Dendritic cell treated with granulocyte-macrophage colony-stimulating factor and Interleukin-4, amounts not matched to agents 40 ng/mL and 50 ng/mL, for 4 days (primary cell): ENCODE data around the gene CD80.

Experiments
- H3K27ac Mint-ChIP-seq: one replicate; pipeline ENCODE4 v1.8.0; 2022; ENCODE audit warnings: mild to moderate bottlenecking, mixed read lengths
- H3K27me3 Mint-ChIP-seq: one replicate; pipeline ENCODE4 v1.8.0; 2022; ENCODE audit warnings: mild to moderate bottlenecking, mixed read lengths
- H3K36me3 Mint-ChIP-seq: one replicate; pipeline ENCODE4 v1.8.0; 2022; ENCODE audit warnings: low read depth, mixed read lengths
- H3K4me1 Mint-ChIP-seq: one replicate; pipeline ENCODE4 v1.8.0; 2022; ENCODE audit warnings: low read depth, mixed read lengths
- H3K4me3 Mint-ChIP-seq: one replicate; pipeline ENCODE4 v1.8.0; 2022; ENCODE audit warnings: mild to moderate bottlenecking, moderate library complexity, mixed read lengths
- H3K9me3 Mint-ChIP-seq: one replicate; pipeline ENCODE4 v1.8.0; 2022; ENCODE audit warnings: mixed read lengths
- intact Hi-C: fragments of 100-400 bp; cut with micrococcal nuclease; formaldehyde crosslinking; loops from one replicate; pipeline ENCODE4 v1.15.0; 2022

The CD80 gene

GRCh38 chr3:119592861-119593260 lies 33.4 kb upstream of the CD80 start:
- intact Hi-C loops: no loop called here
- Mint-ChIP-seq H3K9me3 (no peaks in the 10 kb centered on the region), H3K27me3 (peaks cover 2% of the 10 kb centered on the region), H3K4me3 (no peak overlapping the region), H3K27ac (no peak overlapping the region), H3K36me3 (peaks cover 6% of the 10 kb centered on the region), H3K4me1 (peaks cover 58% of the 10 kb centered on the region)

- no peak overlapping the region for H3K27ac Mint-ChIP-seq
- H3K27me3 Mint-ChIP-seq: peaks cover 2% of the 10 kb centered on the region
- H3K4me1 Mint-ChIP-seq: peaks cover 58% of the 10 kb centered on the region
These were observed 31.3 kb upstream of the CD80 start for GRCh38 chr3:119590706-119591105.

GRCh38 chr3:119589102-119589773 lies 29.8 kb upstream of the CD80 start:
- Mint-ChIP-seq H3K36me3 (peaks cover 6% of the 10 kb centered on the region), H3K4me3 (peak overlapping the region; percentile 49), H3K27ac (peak overlapping the region; percentile 90), H3K9me3 (no peaks in the 10 kb centered on the region), H3K4me1 (peaks cover 63% of the 10 kb centered on the region), H3K27me3 (peaks cover 2% of the 10 kb centered on the region)
- intact Hi-C loops: loop anchor here (2.0 to 5.0 kb wide), 3 partner anchors 40 to 88 kb away; partner anchors contain the start of gene COX17

More at GRCh38 chr3:119590706-119591105, 31.3 kb upstream of the CD80 start:
- Mint-ChIP-seq H3K9me3 (no peaks in the 10 kb centered on the region), H3K36me3 (peaks cover 6% of the 10 kb centered on the region), H3K4me3 (no peak overlapping the region)
- intact Hi-C loops: no loop called here

- peaks cover 6% of the 10 kb centered on the region for H3K36me3 Mint-ChIP-seq
- H3K4me3 Mint-ChIP-seq: peak overlapping the region; percentile 33
- no peaks in the 10 kb centered on the region for H3K9me3 Mint-ChIP-seq
- peak overlapping the region; percentile 90 for H3K27ac Mint-ChIP-seq
- peaks cover 2% of the 10 kb centered on the region for H3K27me3 Mint-ChIP-seq
- H3K4me1 Mint-ChIP-seq: peaks cover 59% of the 10 kb centered on the region
- intact Hi-C loops: loop anchor here (2.0 to 5.0 kb wide), 3 partner anchors 41 to 89 kb away; partner anchors contain the start of gene COX17
These were observed 28.7 kb upstream of the CD80 start for GRCh38 chr3:119588112-119588511.

GRCh38 chr3:119586733-119587172 lies 27.3 kb upstream of the CD80 start:
- Mint-ChIP-seq H3K4me1 (peaks cover 69% of the 10 kb centered on the region), H3K9me3 (no peaks in the 10 kb centered on the region), H3K27me3 (peaks cover 1% of the 10 kb centered on the region), H3K4me3 (peak overlapping the region; percentile 23), H3K27ac (peak overlapping the region; percentile 90), H3K36me3 (peaks cover 16% of the 10 kb centered on the region)
- intact Hi-C loops: loop anchor here (2.0 to 5.0 kb wide), 2 partner anchors 16 to 91 kb away; partner anchors contain the start of gene COX17

- Mint-ChIP-seq H3K9me3 (no peaks in the 10 kb centered on the region), H3K4me1 (peaks cover 75% of the 10 kb centered on the region), H3K27ac (peak overlapping the region; percentile 90), H3K4me3 (no peak overlapping the region), H3K36me3 (peaks cover 16% of the 10 kb centered on the region), H3K27me3 (no peaks in the 10 kb centered on the region)
- intact Hi-C loops: loop anchor here (2.0 to 5.0 kb wide), 2 partner anchors 15 to 91 kb away; partner anchors contain the start of gene COX17
These were observed 26.6 kb upstream of the CD80 start for GRCh38 chr3:119585856-119586570.

- intact Hi-C loops: loop anchor here (5.0 kb wide), 1 partner anchor 92 kb away; the partner anchor contains the start of gene COX17
- Mint-ChIP-seq H3K27ac (peak overlapping the region; percentile 90), H3K4me3 (peak overlapping the region; percentile 30), H3K36me3 (peaks cover 13% of the 10 kb centered on the region), H3K9me3 (no peaks in the 10 kb centered on the region), H3K4me1 (peaks cover 77% of the 10 kb centered on the region), H3K27me3 (no peaks in the 10 kb centered on the region)
These were observed 25.8 kb upstream of the CD80 start for GRCh38 chr3:119585208-119585607.

GRCh38 chr3:119582178-119582577 lies 22.8 kb upstream of the CD80 start:
- peaks cover 70% of the 10 kb centered on the region for H3K4me1 Mint-ChIP-seq
- H3K4me3 Mint-ChIP-seq: no peak overlapping the region
- peaks cover 10% of the 10 kb centered on the region for H3K36me3 Mint-ChIP-seq
- peak overlapping the region; percentile 99 for H3K27ac Mint-ChIP-seq
- intact Hi-C loops: no loop called here
- no peaks in the 10 kb centered on the region for H3K9me3 Mint-ChIP-seq
- H3K27me3 Mint-ChIP-seq: no peaks in the 10 kb centered on the region

GRCh38 chr3:119580067-119580760 lies 20.8 kb upstream of the CD80 start:
- H3K9me3 Mint-ChIP-seq: no peaks in the 10 kb centered on the region
- intact Hi-C loops: no loop called here
- H3K27me3 Mint-ChIP-seq: no peaks in the 10 kb centered on the region
- H3K27ac Mint-ChIP-seq: peak overlapping the region; percentile 99
- H3K36me3 Mint-ChIP-seq: peaks cover 10% of the 10 kb centered on the region
- peaks cover 52% of the 10 kb centered on the region for H3K4me1 Mint-ChIP-seq
- H3K4me3 Mint-ChIP-seq: peak overlapping the region; percentile 82

- intact Hi-C loops: loop anchor here (1.0 kb wide), 1 partner anchor 9 kb away; no protein-coding TSS in a partner anchor
- Mint-ChIP-seq H3K36me3 (peaks cover 10% of the 10 kb centered on the region), H3K27ac (peak within 1 kb of the TSS; percentile 99), H3K4me3 (peak within 1 kb of the TSS; percentile 82), H3K27me3 (no peaks in the 10 kb centered on the region), H3K9me3 (no peaks in the 10 kb centered on the region), H3K4me1 (peaks cover 45% of the 10 kb centered on the region)
These were observed 20.1 kb upstream of the CD80 start, which contains the start of gene ADPRH for GRCh38 chr3:119579366-119580066. ADPRH (plus strand) TSS chr3:119579492; CDS start chr3:119582170, 2,678 bp downstream.

GRCh38 chr3:119575507-119575906 lies 16.1 kb upstream of the CD80 start:
- H3K36me3 Mint-ChIP-seq: no peaks in the 10 kb centered on the region
- no peaks in the 10 kb centered on the region for H3K9me3 Mint-ChIP-seq
- intact Hi-C loops: no loop called here
- no peaks in the 10 kb centered on the region for H3K27me3 Mint-ChIP-seq
- no peak overlapping the region for H3K4me3 Mint-ChIP-seq
- H3K4me1 Mint-ChIP-seq: peaks cover 40% of the 10 kb centered on the region
- H3K27ac Mint-ChIP-seq: no peak overlapping the region

- peaks cover 38% of the 10 kb centered on the region for H3K4me1 Mint-ChIP-seq
- peak overlapping the region; percentile 91 for H3K27ac Mint-ChIP-seq
- no peak overlapping the region for H3K4me3 Mint-ChIP-seq
- no peaks in the 10 kb centered on the region for H3K9me3 Mint-ChIP-seq
- intact Hi-C loops: loop anchor here (2.0 kb wide), 1 partner anchor 15 kb away; no protein-coding TSS in a partner anchor
- no peaks in the 10 kb centered on the region for H3K27me3 Mint-ChIP-seq
- no peaks in the 10 kb centered on the region for H3K36me3 Mint-ChIP-seq
These were observed 12.3 kb upstream of the CD80 start for GRCh38 chr3:119571688-119572087.

GRCh38 chr3:119571230-119571629 lies 11.8 kb upstream of the CD80 start:
- Mint-ChIP-seq H3K27me3 (no peaks in the 10 kb centered on the region), H3K9me3 (no peaks in the 10 kb centered on the region), H3K4me3 (no peak overlapping the region), H3K36me3 (no peaks in the 10 kb centered on the region), H3K4me1 (peaks cover 42% of the 10 kb centered on the region), H3K27ac (peak overlapping the region; percentile 91)
- intact Hi-C loops: loop anchor here (2.0 kb wide), 1 partner anchor 16 kb away; no protein-coding TSS in a partner anchor
